ENCODE results near the gene RRP36.

GRCh38 chr6:43052225-43052841 is 30.9 kb downstream of the RRP36 start:
- no peak for TF ChIP-seq CTCF (conservative IDR thresholded peaks at IDR 0.05)
- no peak for TF ChIP-seq EZH2 (IDR thresholded peaks at IDR 0.05; ENCODE audit: low read depth)
